SHP77 treated with DMSO at 0.1 percent for 48 hours (cell line): Measurements from ENCODE around the gene OTUD5.
"Not testable (repeated sequence)": the region's sequence is repeated elsewhere in the genome, so short reads cannot be mapped to it uniquely, and the experiment has no call there.

Experiments used
- DNase-seq: peaks from one replicate; lab custom pipeline; 2025; lab: John Stamatoyannopoulos, UW

OTUD5 gene

DNA sequence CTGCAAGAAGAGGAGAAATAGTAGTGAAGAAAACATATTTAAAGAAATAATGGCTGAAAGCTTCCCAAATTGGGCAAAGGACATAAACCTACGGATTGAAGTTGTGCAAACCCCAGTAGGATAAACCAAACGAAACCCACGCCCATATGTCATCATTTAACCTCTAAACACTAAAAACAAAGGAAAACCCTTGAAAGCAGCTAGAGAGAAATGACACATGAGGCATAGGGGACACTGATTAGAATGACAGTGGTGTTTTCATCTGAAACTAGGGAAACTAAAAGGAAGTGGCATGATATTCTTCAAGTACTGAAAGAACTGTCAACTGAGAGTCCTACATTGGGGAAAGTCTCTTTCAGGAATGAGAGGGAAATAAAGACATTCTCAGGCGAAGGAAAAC lies 80.5 kb downstream of the OTUD5 start:
- DNase-seq = not testable (repeated sequence)
